ENCODE data around the gene YDJC.
"Not testable (repeated sequence)": the region's sequence is repeated elsewhere in the genome, so short reads cannot be mapped to it uniquely, and the experiment has no call there.

YDJC gene

GRCh38 chr22:21631025-21631424, 1.2 kb upstream of the YDJC start:
- DNase-seq: no peak

GRCh38 chr22:21628386-21629254, 1.2 kb downstream of the YDJC start:
- no peak for DNase-seq

GRCh38 chr22:21626735-21627469, 2.9 kb downstream of the YDJC start:
- DNase-seq: no peak

GRCh38 chr22:21626073-21626734, 3.6 kb downstream of the YDJC start:
- DNase-seq: no peak

- no peak for DNase-seq
Measured at GRCh38 chr22:21624880-21625791, 4.7 kb downstream of the YDJC start.

GRCh38 chr22:21624120-21624879, 5.5 kb downstream of the YDJC start:
- DNase-seq: no peak

- no peak for DNase-seq
Measured at GRCh38 chr22:21623648-21623970, 6.2 kb downstream of the YDJC start.

- no peak for DNase-seq
Measured at GRCh38 chr22:21622919-21623647, 6.7 kb downstream of the YDJC start.

GRCh38 chr22:21622011-21622918, 7.6 kb downstream of the YDJC start:
- DNase-seq: peak in 1 of 2 donors; percentile 18

- DNase-seq: no peak
Measured at GRCh38 chr22:21621025-21621424, 8.8 kb downstream of the YDJC start.

- not testable (repeated sequence) for DNase-seq
Measured at GRCh38 chr22:21617337-21617736, 12.5 kb downstream of the YDJC start.

- no peak for DNase-seq
Measured at GRCh38 chr22:21615731-21616130, 14.1 kb downstream of the YDJC start.

GRCh38 chr22:21613553-21614233, 16.1 kb downstream of the YDJC start:
- DNase-seq: no peak

GRCh38 chr22:21612858-21613257, 17.0 kb downstream of the YDJC start:
- DNase-seq: no peak

- DNase-seq: no peak
Measured at GRCh38 chr22:21611210-21611977, 18.4 kb downstream of the YDJC start.

- not testable (repeated sequence) for DNase-seq
Measured at GRCh38 chr22:21609556-21610157, 20.2 kb downstream of the YDJC start.

- no peak for DNase-seq
Measured at GRCh38 chr22:21606775-21607174, 23.0 kb downstream of the YDJC start.

- no peak for DNase-seq
Measured at GRCh38 chr22:21605887-21606564, 23.8 kb downstream of the YDJC start.
